Colonic mucosa (tissue), 4 donors: ENCODE results near the gene BCAM. TPM values are rescaled to one million over a fixed set of nuclear protein-coding genes. Genes with fewer than 3 reads are reported as not detected.
"Not testable (repeated sequence)": the region's sequence is repeated elsewhere in the genome, so short reads cannot be mapped to it uniquely, and the experiment has no call there.

Experiments used
- DNase-seq: peaks from one replicate; pipeline ENCODE4 v3.0.0-alpha.2; 2020
- H3K27ac ChIP-seq: fragments of 200-600 bp; one replicate; pipeline ENCODE4 v1.8.0; 2021
- H3K27me3 ChIP-seq: fragments of 200-600 bp; one replicate; pipeline ENCODE4 v1.8.0; 2021
- H3K36me3 ChIP-seq: fragments of 200-600 bp; one replicate; pipeline ENCODE4 v1.8.0; 2021
- H3K4me1 ChIP-seq: fragments of 200-600 bp; one replicate; pipeline ENCODE4 v1.8.0; 2021; ENCODE audit warnings: mild to moderate bottlenecking
- H3K4me3 ChIP-seq: fragments of 200-600 bp; one replicate; pipeline ENCODE4 v1.8.0; 2021
- H3K9ac ChIP-seq, 2 donors: one replicate each; pipeline ENCODE4 v1.7.0; 2013; ENCODE audit warnings: control low read depth in 2 of 2, low read depth in 2 of 2, low read length in 2 of 2
- H3K9me3 ChIP-seq: fragments of 200-600 bp; one replicate; pipeline ENCODE4 v1.8.0; 2021
- CTCF ChIP-seq: fragments of 200-600 bp; IDR thresholded peaks from one replicate; pipeline ENCODE4 v1.8.0; 2022; ENCODE audit warnings: antibody characterized with exemption, mild to moderate bottlenecking
- intact Hi-C: fragments of 100-400 bp; cut with DNase I; formaldehyde crosslinking; loops from one replicate; pipeline ENCODE4 v1.14.1; 2022
- total RNA-seq, 2 donors: library from RNA; stranded (reverse); fragmentation: NEBNext Ultra II Directional in 1 of 2; extraction: Animal tissue kit (Norgen Biotek cat#: 25700) in 1 of 2; gene quantifications; one replicate each; pipeline ENCODE4 v1.2.1, GENCODE V29; 2021
- donor health status: healthy.
- donor health status: DM: no; HTN: no; CAD: no.
- donor health status: DM: no; HTN: no; CAD: no.

The BCAM gene
- total RNA-seq, 2 donors from 2014 or later: 15.1 to 20.7 TPM

GRCh38 chr19:44776402-44777096 is 32.4 kb upstream of the BCAM start:
- H3K4me3 ChIP-seq: no peak overlapping the region
- H3K9me3 ChIP-seq: no peaks in the 10 kb centered on the region
- peak overlapping the region; percentile 80 for H3K27ac ChIP-seq
- H3K27me3 ChIP-seq: no peaks in the 10 kb centered on the region
- peaks cover 5% of the 10 kb centered on the region for H3K4me1 ChIP-seq
- peak; percentile 95 for DNase-seq
- no peaks in the 10 kb centered on the region for H3K36me3 ChIP-seq
- intact Hi-C loops: loop anchor here (10.0 kb wide), 1 partner anchor 202 kb away; no protein-coding TSS in a partner anchor
- H3K9ac ChIP-seq: peak overlapping the region; percentile 63 to 81
- TF ChIP-seq CTCF: no peak

GRCh38 chr19:44777715-44778347 is 31.1 kb upstream of the BCAM start, which contains the start of gene CBLC:
Gene CBLC, plus strand, starts transcription at chr19:44777890. Its CDS starts 42 bp downstream, at chr19:44777932.
- no peak for TF ChIP-seq CTCF
- intact Hi-C loops: loop anchor here (10.0 kb wide), 1 partner anchor 203 kb away; no protein-coding TSS in a partner anchor
- peak within 1 kb of the TSS; percentile 53 for H3K4me3 ChIP-seq
- peak; percentile 95 for DNase-seq
- peak within 1 kb of the TSS; percentile 81 to 82 for H3K9ac ChIP-seq
- H3K36me3 ChIP-seq: no peaks in the 10 kb centered on the region
- H3K4me1 ChIP-seq: peaks cover 5% of the 10 kb centered on the region
- peak within 1 kb of the TSS; percentile 80 for H3K27ac ChIP-seq
- no peaks in the 10 kb centered on the region for H3K9me3 ChIP-seq
- H3K27me3 ChIP-seq: no peaks in the 10 kb centered on the region

GRCh38 chr19:44779150-44779549 is 29.8 kb upstream of the BCAM start:
- no peaks in the 10 kb centered on the region for H3K9me3 ChIP-seq
- no peak for TF ChIP-seq CTCF
- H3K27ac ChIP-seq: no peak overlapping the region
- intact Hi-C loops: loop anchor here (10.0 kb wide), 1 partner anchor 204 kb away; no protein-coding TSS in a partner anchor
- peaks cover 5% of the 10 kb centered on the region for H3K4me1 ChIP-seq
- no peak overlapping the region for H3K4me3 ChIP-seq
- DNase-seq: no peak
- peak overlapping the region in 1 of 2 donors; percentile 63 for H3K9ac ChIP-seq
- H3K36me3 ChIP-seq: no peaks in the 10 kb centered on the region
- no peaks in the 10 kb centered on the region for H3K27me3 ChIP-seq

- intact Hi-C loops, H3K27ac ChIP-seq, H3K4me3 ChIP-seq, H3K4me1 ChIP-seq, H3K36me3 ChIP-seq, DNase-seq, H3K27me3 ChIP-seq, H3K9ac ChIP-seq, H3K9me3 ChIP-seq: not testable (repeated sequence)
These were observed 27.2 kb upstream of the BCAM start for GRCh38 chr19:44781694-44782093.

GRCh38 chr19:44782729-44783128 is 26.2 kb upstream of the BCAM start:
- no peak overlapping the region for H3K27ac ChIP-seq
- H3K36me3 ChIP-seq: no peaks in the 10 kb centered on the region
- H3K27me3 ChIP-seq: no peaks in the 10 kb centered on the region
- no peaks in the 10 kb centered on the region for H3K4me1 ChIP-seq
- H3K4me3 ChIP-seq: no peak overlapping the region
- no peak for DNase-seq
- intact Hi-C loops: no loop called here
- H3K9ac ChIP-seq: no peak overlapping the region
- H3K9me3 ChIP-seq: no peaks in the 10 kb centered on the region
- TF ChIP-seq CTCF: no peak

- Histone ChIP-seq H3K4me1 (no peaks in the 10 kb centered on the region), H3K9ac (no peak overlapping the region), H3K4me3 (no peak overlapping the region), H3K27me3 (no peaks in the 10 kb centered on the region), H3K36me3 (no peaks in the 10 kb centered on the region), H3K27ac (no peak overlapping the region), H3K9me3 (no peaks in the 10 kb centered on the region)
- DNase-seq: no peak
- intact Hi-C loops: no loop called here
- TF ChIP-seq CTCF: no peak
These were observed 25.4 kb upstream of the BCAM start for GRCh38 chr19:44783545-44783944.
